IMR-90 (cell line): ENCODE measurements around the gene THAP9. TPM values are rescaled to one million over a fixed set of nuclear protein-coding genes. Genes with fewer than 3 reads are reported as not detected.

Experiments used
- ATAC-seq: fragments of 200-7000 bp; cut with Tn5 transposase; 2 replicates; pipeline ENCODE4 v1.9.1; 2020; ENCODE audit warnings: low read depth, mild to moderate bottlenecking, moderate library complexity
- BruUV-seq: library from RNA; stranded (reverse); fragments of 400-500 nt; replicated peaks from 2 replicates; lab custom pipeline; 2021; lab: Mats Ljungman, UMichigan
- CTCF ChIA-PET: fragments of 300-600 bp; formaldehyde crosslinking; extraction: SDS; loops from one replicate; lab custom pipeline; 2021; ENCODE audit warnings: antibody characterized with exemption; lab: Yijun Ruan, JAX
- POLR2A ChIA-PET: fragments of 300-600 bp; sonication (Branson Sonifier 250); formaldehyde crosslinking; loops from one replicate; lab custom pipeline; 2022; ENCODE audit warnings: antibody characterized with exemption; ENCODE audit not compliant: unreplicated experiment; lab: Charles Lee
- DNase-seq: peaks from one replicate; pipeline ENCODE4 v3.0.0; 2013
- H2AFZ ChIP-seq: replicated peaks from 2 replicates; pipeline ENCODE3; 2013; ENCODE audit warnings: low read length, mild to moderate bottlenecking; ENCODE audit not compliant: poor library complexity
- H2AK5ac ChIP-seq: 2 replicates; pipeline ENCODE4 v1.6.1; 2013; ENCODE audit warnings: low read depth, low read length, inconsistent platforms
- H2AK9ac ChIP-seq: replicated peaks from 2 replicates; pipeline ENCODE3; 2013; ENCODE audit warnings: mild to moderate bottlenecking, low read depth, low read length, moderate library complexity; ENCODE audit not compliant: poor library complexity
- H2BK120ac ChIP-seq: 2 replicates; pipeline ENCODE4 v1.6.1; 2013; ENCODE audit warnings: low read depth, low read length, inconsistent platforms
- H2BK15ac ChIP-seq: 3 replicates; pipeline ENCODE4 v1.6.1; 2013; ENCODE audit warnings: low read depth, low read length, inconsistent platforms
- H2BK20ac ChIP-seq: 2 replicates; pipeline ENCODE4 v1.6.1; 2013; ENCODE audit warnings: low read depth, mild to moderate bottlenecking, inconsistent platforms, low read length, moderate library complexity
- H2BK5ac ChIP-seq: 2 replicates; pipeline ENCODE4 v1.6.1; 2013; ENCODE audit warnings: mild to moderate bottlenecking, low read depth, low read length, inconsistent platforms; ENCODE audit not compliant: poor library complexity, severe bottlenecking
- H3K14ac ChIP-seq: replicated peaks from 2 replicates; pipeline ENCODE4 v1.6.1; 2013; ENCODE audit warnings: low read depth, low read length, inconsistent platforms
- H3K18ac ChIP-seq: 2 replicates; pipeline ENCODE4 v1.6.1; 2013; ENCODE audit warnings: low read depth, low read length, control low read depth
- H3K23ac ChIP-seq: 2 replicates; pipeline ENCODE4 v1.6.1; 2013; ENCODE audit warnings: low read depth, low read length, inconsistent platforms
- H3K27ac ChIP-seq: 2 replicates; pipeline ENCODE4 v1.5.1; 2013; ENCODE audit warnings: mild to moderate bottlenecking, control low read depth, low read length; ENCODE audit not compliant: insufficient read depth
- H3K27me3 ChIP-seq: 2 replicates; pipeline ENCODE4 v1.6.1; 2013; ENCODE audit warnings: low read length; ENCODE audit not compliant: control insufficient read depth, insufficient read depth
- H3K36me3 ChIP-seq: 2 replicates; pipeline ENCODE4 v1.6.1; 2013; ENCODE audit warnings: low read length, mixed read lengths; ENCODE audit not compliant: control insufficient read depth, insufficient read depth
- H3K4ac ChIP-seq: 2 replicates; pipeline ENCODE4 v1.6.1; 2013; ENCODE audit warnings: low read depth, low read length, inconsistent platforms
- H3K4me1 ChIP-seq: 2 replicates; pipeline ENCODE4 v1.6.1; 2013; ENCODE audit warnings: low read length, mixed read lengths; ENCODE audit not compliant: control insufficient read depth, insufficient read depth
- H3K4me2 ChIP-seq: 2 replicates; pipeline ENCODE4 v1.6.1; 2013; ENCODE audit warnings: low read depth, mild to moderate bottlenecking, control low read depth, low read length, moderate library complexity
- H3K4me3 ChIP-seq: 2 replicates; pipeline ENCODE4 v1.5.1; 2013; ENCODE audit warnings: low read depth, mild to moderate bottlenecking, control low read depth, low read length, moderate library complexity; ENCODE audit not compliant: insufficient read depth
- H3K56ac ChIP-seq: 2 replicates; pipeline ENCODE4 v1.6.1; 2013; ENCODE audit warnings: low read length, inconsistent platforms; ENCODE audit not compliant: insufficient read depth; ENCODE audit errors: extremely low read depth
- H3K79me1 ChIP-seq, 2 experiments: 2 replicates each; pipeline ENCODE4 v1.6.1; 2013; ENCODE audit warnings: low read length in 2 of 2, inconsistent platforms in 1 of 2, low read depth in 1 of 2
- H3K9ac ChIP-seq: 2 replicates; pipeline ENCODE4 v1.6.1; 2013; ENCODE audit warnings: low read depth, low read length, control low read depth
- H3K9me1 ChIP-seq: 2 replicates; pipeline ENCODE4 v1.6.1; 2013; ENCODE audit warnings: low read length, inconsistent platforms; ENCODE audit not compliant: insufficient read depth
- H3K9me3 ChIP-seq: 2 replicates; pipeline ENCODE4 v1.6.1; 2013; ENCODE audit warnings: low read length; ENCODE audit not compliant: control insufficient read depth, insufficient read depth
- H4K20me1 ChIP-seq: 2 replicates; pipeline ENCODE4 v1.6.1; 2013; ENCODE audit warnings: low read length, inconsistent platforms; ENCODE audit not compliant: insufficient read depth
- H4K5ac ChIP-seq: 2 replicates; pipeline ENCODE4 v1.6.1; 2013; ENCODE audit warnings: mild to moderate bottlenecking, low read depth, low read length, control low read depth
- H4K8ac ChIP-seq, 2 experiments: 2 replicates each; pipeline ENCODE4 v1.6.1; 2013; ENCODE audit warnings: low read depth in 2 of 2, low read length in 2 of 2, control low read depth in 1 of 2, inconsistent platforms in 1 of 2
- H4K91ac ChIP-seq: 2 replicates; pipeline ENCODE4 v1.6.1; 2013; ENCODE audit warnings: low read depth, low read length, inconsistent platforms; ENCODE audit not compliant: insufficient read depth
- CEBPB ChIP-seq: IDR thresholded peaks from 2 replicates; pipeline ENCODE4 v1.6.1; 2012; ENCODE audit warnings: low read depth, low read length, improper control_type of control experiment
- MAZ ChIP-seq: IDR thresholded peaks from 2 replicates; pipeline ENCODE4 v1.6.1; 2012; ENCODE audit warnings: low read depth, mild to moderate bottlenecking, low read length, improper control_type of control experiment, moderate library complexity, borderline replicate concordance
- RCOR1 ChIP-seq: IDR thresholded peaks from 2 replicates; pipeline ENCODE4 v1.6.1; 2012; ENCODE audit warnings: mild to moderate bottlenecking, low read length, improper control_type of control experiment; ENCODE audit not compliant: insufficient replicate concordance
- WGBS, 2 experiments: methylation state at CpG; one replicate each; pipeline versions ENCODE4 v1.1.5 to v1.1.7; 2013; ENCODE audit warnings: missing lambda C conversion rate in 2 of 2; ENCODE audit not compliant: insufficient read length in 1 of 2; ENCODE audit errors: extremely low coverage in 2 of 2; 5-methylcytosine and 5-hydroxymethylcytosine counted together
- dilution Hi-C: fragments of 300-500 bp; cut with HindIII; formaldehyde crosslinking; loops from one replicate; pipeline ENCODE4 v1.14.3; 2018; ENCODE audit warnings: low sequenced_read_pairs; ENCODE audit not compliant: unreplicated experiment
- in situ Hi-C: fragments of 300-500 bp; cut with MboI; formaldehyde crosslinking; loops from 3 replicates; pipeline ENCODE4 v1.14.3; 2019; ENCODE audit warnings: low sequenced_read_pairs, inconsistent platforms, mixed read lengths
- intact Hi-C: fragments of 100-400 bp; cut with micrococcal nuclease; formaldehyde crosslinking; loops from 2 replicates; pipeline ENCODE4 v1.10.0; 2022
- polyA plus RNA-seq, 3 experiments: library from polyadenylated mRNA; depleted of rRNA; stranded (reverse); fragments of >200 nt; gene quantifications; 2 replicates each; pipeline ENCODE4 v1.2.3, GENCODE V29; 2012; ENCODE audit warnings: low replicate concordance in 1 of 3
- total RNA-seq: library from RNA; depleted of rRNA; stranded (reverse); fragments of >200 nt; gene quantifications from 2 replicates; pipeline ENCODE4 v1.2.3, GENCODE V29; 2012
- TF ChIP-seq, protein P1 (sequence below): fragments of 150-350 bp; IDR thresholded peaks from 2 replicates; pipeline ENCODE4 v1.6.1; 2016; ENCODE audit warnings: low read depth, mild to moderate bottlenecking, low read length, moderate library complexity, borderline replicate concordance

THAP9 gene
- total and polyA plus RNA-seq, 2 of the 4 experiments (the other 2 are of a cell fraction) = 0.86 to 2.9 TPM

DNA sequence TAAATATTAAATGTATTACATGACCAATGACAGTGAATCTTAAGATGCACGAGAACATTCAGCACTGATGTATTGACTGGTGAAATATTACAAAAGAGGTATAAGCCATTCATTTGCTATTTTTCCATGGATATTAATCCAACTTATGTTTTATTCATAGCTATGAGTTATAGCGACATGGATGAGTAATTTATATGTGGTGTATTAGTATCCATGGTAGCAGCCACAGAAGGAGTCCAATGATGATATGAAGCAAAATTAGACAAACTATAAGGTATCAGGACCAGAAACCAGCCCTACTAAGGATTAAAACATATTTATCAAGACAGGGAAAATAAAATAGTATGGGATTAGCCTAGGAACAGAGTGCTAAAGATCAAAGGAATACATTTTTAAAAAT, 50.7 kb downstream of the THAP9 start:
- ChIA-PET POLR2A (no interaction called here), CTCF (no interaction called here)
- no TSS peak for BruUV-seq

More for the DNA sequence above, 50.7 kb downstream of the THAP9 start:
- Histone ChIP-seq H3K9ac (no peak overlapping the region), H4K20me1 (no peaks in the 10 kb centered on the region), H3K4ac (no peak overlapping the region), H3K56ac (no peak overlapping the region), H3K14ac (no peak overlapping the region), H2BK15ac (no peak overlapping the region), H3K9me1 (no peaks in the 10 kb centered on the region), H4K5ac (no peak overlapping the region), H4K8ac (no peak overlapping the region), H3K79me1 (peaks cover 12 to 18% of the 10 kb centered on the region in 2 experiments; a peak in 3 of 4 replicates), H4K91ac (no peak overlapping the region), H2AFZ (no peak overlapping the region), H3K18ac (no peak overlapping the region), H3K36me3 (peaks cover 4% of the 10 kb centered on the region), H3K23ac (no peak overlapping the region), H2BK120ac (no peak overlapping the region), H2AK5ac (no peak overlapping the region), H3K9me3 (no peaks in the 10 kb centered on the region), H2BK5ac (no peak overlapping the region), H3K27ac (no peak overlapping the region), H3K4me1 (no peaks in the 10 kb centered on the region), H3K4me2 (no peak overlapping the region), H3K27me3 (no peaks in the 10 kb centered on the region), H2AK9ac (no peak overlapping the region), H3K4me3 (no peak overlapping the region), H2BK20ac (no peak overlapping the region)
- dilution Hi-C loops = no loop called here
- DNase-seq = peak; percentile 10
- ATAC-seq = no peak
- TF ChIP-seq CEBPB (no peak), MAZ (no peak), RCOR1 (no peak)
- TF ChIP-seq, protein P1, sequence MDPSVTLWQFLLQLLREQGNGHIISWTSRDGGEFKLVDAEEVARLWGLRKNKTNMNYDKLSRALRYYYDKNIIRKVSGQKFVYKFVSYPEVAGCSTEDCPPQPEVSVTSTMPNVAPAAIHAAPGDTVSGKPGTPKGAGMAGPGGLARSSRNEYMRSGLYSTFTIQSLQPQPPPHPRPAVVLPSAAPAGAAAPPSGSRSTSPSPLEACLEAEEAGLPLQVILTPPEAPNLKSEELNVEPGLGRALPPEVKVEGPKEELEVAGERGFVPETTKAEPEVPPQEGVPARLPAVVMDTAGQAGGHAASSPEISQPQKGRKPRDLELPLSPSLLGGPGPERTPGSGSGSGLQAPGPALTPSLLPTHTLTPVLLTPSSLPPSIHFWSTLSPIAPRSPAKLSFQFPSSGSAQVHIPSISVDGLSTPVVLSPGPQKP = no peak
- in situ Hi-C loops = no loop called here
- WGBS, 2 experiments = no CpG with 5 or more reads among the region's 2 CpGs
- intact Hi-C loops = no loop called here
